Measurements from ENCODE around the gene NPHP3. TPM values are rescaled to one million over a fixed set of nuclear protein-coding genes. Genes with fewer than 3 reads are reported as not detected.

Gene NPHP3
- total and polyA plus RNA-seq, 7 experiments from 2014 or later, result 5.0 to 78.9 (median 21.8) TPM

Other genes with a start within 250 kb of the NPHP3 start
- gene ACKR4, start 125.1 kb downstream of the NPHP3 start, total RNA-seq, result under 1 TPM in 3 of 5 experiments, not detected in 2; 0.16 to 0.51 (median 0.19) TPM
- gene ACKR4, start 125.1 kb downstream of the NPHP3 start, polyA plus RNA-seq, result not detected
- 10 to 100 TPM; 15.0 to 33.7 (median 27.5) TPM for gene ACAD11, start 62.6 kb downstream of the NPHP3 start, total RNA-seq
- gene ACAD11, start 62.6 kb downstream of the NPHP3 start, polyA plus RNA-seq, result 10 to 100 TPM in 1 of 2 donors, 1 to 10 TPM in 1; 6.0 to 11.7 TPM
- gene UBA5, start 62.1 kb downstream of the NPHP3 start, total RNA-seq, result 10 to 100 TPM; 26.8 to 41.5 (median 35.5) TPM
- 10 to 100 TPM; 42.6 to 43.1 TPM for gene UBA5, start 62.1 kb downstream of the NPHP3 start, polyA plus RNA-seq

All from naive thymus-derived CD4-positive, alpha-beta T cell (primary cell).